Activated CD4-positive, alpha-beta T cell treated with anti-CD3 and anti-CD28 coated beads for 48 hours (primary cell): ENCODE measurements around the gene CNOT8.
A peak's percentile ranks its signal among the peaks of the same experiment; 100 is the strongest.
"Not testable (repeated sequence)": the region's sequence is repeated elsewhere in the genome, so short reads cannot be mapped to it uniquely, and the experiment has no call there.

ENCODE experiments used
- DNase-seq: peaks from one replicate; pipeline ENCODE4 v3.0.0-alpha.2; 2020

Gene CNOT8

GRCh38 chr5:154858297-154858971, at the start of gene CNOT8:
TSS of gene CNOT8 (plus strand) at chr5:154858627. CDS start at chr5:154863279, 4,652 bp downstream.
- peak; percentile 99 for DNase-seq

GRCh38 chr5:154811239-154811638, 47.2 kb upstream of the CNOT8 start:
- DNase-seq = no peak

GRCh38 chr5:154811653-154812465, 46.6 kb upstream of the CNOT8 start:
- DNase-seq = peak; percentile 73

GRCh38 chr5:154813158-154813557, 45.3 kb upstream of the CNOT8 start:
- no peak for DNase-seq

GRCh38 chr5:154813736-154814135, 44.7 kb upstream of the CNOT8 start:
- DNase-seq = no peak

- no peak for DNase-seq
Measured at GRCh38 chr5:154815025-154815424, 43.4 kb upstream of the CNOT8 start.

GRCh38 chr5:154815684-154816247, 42.7 kb upstream of the CNOT8 start:
- no peak for DNase-seq

- DNase-seq = no peak
Measured at GRCh38 chr5:154816891-154817492, 41.4 kb upstream of the CNOT8 start.

GRCh38 chr5:154817815-154818214, 40.6 kb upstream of the CNOT8 start:
- DNase-seq = no peak

- no peak for DNase-seq
Measured at GRCh38 chr5:154818471-154819116, 39.8 kb upstream of the CNOT8 start.

- DNase-seq = no peak
Measured at GRCh38 chr5:154819546-154819945, 38.9 kb upstream of the CNOT8 start.

- no peak for DNase-seq
Measured at GRCh38 chr5:154820383-154820782, 38.0 kb upstream of the CNOT8 start.

- DNase-seq = not testable (repeated sequence)
Measured at GRCh38 chr5:154822896-154823295, 35.5 kb upstream of the CNOT8 start.

GRCh38 chr5:154823605-154824004, 34.8 kb upstream of the CNOT8 start:
- no peak for DNase-seq

- DNase-seq = no peak
Measured at GRCh38 chr5:154824070-154824469, 34.4 kb upstream of the CNOT8 start.

GRCh38 chr5:154829181-154829588, 29.2 kb upstream of the CNOT8 start:
- DNase-seq = no peak

GRCh38 chr5:154829589-154830218, 28.7 kb upstream of the CNOT8 start:
- DNase-seq = peak; percentile 34

- no peak for DNase-seq
Measured at GRCh38 chr5:154830219-154830595, 28.2 kb upstream of the CNOT8 start.

GRCh38 chr5:154830596-154830995, 27.8 kb upstream of the CNOT8 start:
- no peak for DNase-seq

GRCh38 chr5:154831451-154831850, 27.0 kb upstream of the CNOT8 start:
- DNase-seq = no peak

GRCh38 chr5:154832804-154833203, 25.6 kb upstream of the CNOT8 start:
- not testable (repeated sequence) for DNase-seq

- no peak for DNase-seq
Measured at GRCh38 chr5:154834053-154834452, 24.4 kb upstream of the CNOT8 start.

- DNase-seq = not testable (repeated sequence)
Measured at GRCh38 chr5:154835701-154836052, 22.8 kb upstream of the CNOT8 start.
